Measurements from ENCODE around the gene ARHGEF25.
"Not testable (repeated sequence)": the region's sequence is repeated elsewhere in the genome, so short reads cannot be mapped to it uniquely, and the experiment has no call there.

Gene ARHGEF25

DNA sequence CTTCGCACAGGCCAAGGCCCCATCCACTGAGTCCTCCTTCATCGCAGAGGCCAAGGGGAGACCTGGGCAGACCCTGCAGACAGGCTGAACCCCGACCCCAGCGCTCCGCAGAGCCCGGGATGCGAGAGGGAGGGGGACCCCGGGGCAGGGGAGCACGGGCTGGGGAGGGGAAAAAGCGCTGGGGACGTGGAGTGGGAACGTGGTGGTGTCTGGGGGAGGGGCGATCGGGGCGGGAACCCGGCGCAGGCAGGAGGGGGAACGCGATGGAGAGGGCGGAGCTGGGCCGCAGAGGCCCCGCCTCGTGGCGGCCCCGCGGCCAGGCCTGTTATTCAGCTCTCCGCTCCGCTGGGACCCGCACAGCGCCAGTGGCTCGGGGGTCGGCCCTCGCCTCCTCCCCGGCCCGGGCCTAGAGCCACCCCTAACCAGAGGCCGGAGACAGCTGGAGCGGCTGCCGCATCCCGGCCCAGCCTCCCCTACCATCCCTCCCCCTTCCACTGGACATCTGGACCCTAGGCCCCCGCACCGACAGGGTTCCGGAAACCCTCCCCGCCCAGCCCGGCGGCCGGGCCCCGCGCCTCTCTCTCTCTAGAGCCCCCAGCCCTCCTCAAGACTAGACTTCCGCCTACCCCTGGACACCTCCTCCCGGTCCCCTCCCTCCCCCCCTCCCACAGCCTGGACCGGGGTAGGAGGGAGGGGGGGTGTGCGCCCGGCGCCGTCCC lies at the start of gene ARHGEF25:
Gene ARHGEF25, plus strand, starts transcription at position 328 of the 719 bp plus-strand sequence. CDS start 460 bp downstream, outside the sequence.
- DNase-seq (ENCODE audit: low read depth) = no peak

DNA sequence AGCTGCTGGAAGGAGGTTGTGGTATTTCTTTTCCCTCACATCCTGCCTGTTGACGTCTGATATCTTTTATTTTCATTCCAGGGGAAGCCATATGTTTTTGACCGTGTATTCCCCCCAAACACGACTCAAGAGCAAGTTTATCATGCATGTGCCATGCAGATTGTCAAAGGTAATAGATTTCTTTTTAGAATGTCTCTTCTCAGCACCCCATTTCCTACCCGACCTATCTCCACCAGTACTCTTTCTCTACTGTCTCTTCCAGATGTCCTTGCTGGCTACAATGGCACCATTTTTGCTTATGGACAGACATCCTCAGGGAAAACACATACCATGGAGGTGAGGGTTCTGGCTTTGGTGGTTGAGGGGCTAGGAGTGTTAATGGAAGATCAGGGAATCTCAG lies 47.9 kb upstream of the ARHGEF25 start:
- no peak for DNase-seq (ENCODE audit: low read depth)

DNA sequence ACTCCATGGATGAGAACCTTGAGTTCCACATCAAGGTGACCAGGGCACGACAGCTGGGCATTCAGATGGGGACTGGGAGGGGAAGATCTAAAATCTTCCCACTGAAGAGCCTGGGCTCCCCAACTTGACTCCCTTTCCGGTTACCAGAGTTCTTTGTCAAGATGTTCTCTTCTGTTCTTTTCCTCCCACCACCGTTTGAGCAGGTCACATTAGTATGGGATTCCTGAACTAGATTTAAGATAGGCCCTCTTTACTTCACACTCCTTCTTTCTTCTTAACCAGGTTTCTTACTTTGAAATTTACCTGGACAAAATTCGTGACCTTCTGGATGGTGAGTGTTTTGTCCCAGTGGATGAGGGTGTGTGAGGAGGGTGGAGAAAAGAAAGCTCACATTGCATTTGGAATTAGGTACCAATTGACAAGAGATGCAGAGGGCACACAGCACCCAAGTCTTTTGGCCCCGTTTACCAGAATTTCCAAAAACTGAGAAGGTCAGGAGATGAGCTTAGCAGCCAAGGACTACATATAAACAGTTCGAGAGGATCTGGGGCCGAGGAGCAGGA lies 47.0 kb upstream of the ARHGEF25 start:
- no peak for DNase-seq (ENCODE audit: low read depth)

GRCh38 chr12:57568838-57569237 lies 42.4 kb upstream of the ARHGEF25 start:
- no peak for DNase-seq (ENCODE audit: low read depth)

- no peak for DNase-seq (ENCODE audit: low read depth)
Measured at GRCh38 chr12:57569858-57570257, 41.4 kb upstream of the ARHGEF25 start.

- DNase-seq (ENCODE audit: low read depth) = not testable (repeated sequence)
Measured at GRCh38 chr12:57570438-57570837, 40.8 kb upstream of the ARHGEF25 start.

DNA sequence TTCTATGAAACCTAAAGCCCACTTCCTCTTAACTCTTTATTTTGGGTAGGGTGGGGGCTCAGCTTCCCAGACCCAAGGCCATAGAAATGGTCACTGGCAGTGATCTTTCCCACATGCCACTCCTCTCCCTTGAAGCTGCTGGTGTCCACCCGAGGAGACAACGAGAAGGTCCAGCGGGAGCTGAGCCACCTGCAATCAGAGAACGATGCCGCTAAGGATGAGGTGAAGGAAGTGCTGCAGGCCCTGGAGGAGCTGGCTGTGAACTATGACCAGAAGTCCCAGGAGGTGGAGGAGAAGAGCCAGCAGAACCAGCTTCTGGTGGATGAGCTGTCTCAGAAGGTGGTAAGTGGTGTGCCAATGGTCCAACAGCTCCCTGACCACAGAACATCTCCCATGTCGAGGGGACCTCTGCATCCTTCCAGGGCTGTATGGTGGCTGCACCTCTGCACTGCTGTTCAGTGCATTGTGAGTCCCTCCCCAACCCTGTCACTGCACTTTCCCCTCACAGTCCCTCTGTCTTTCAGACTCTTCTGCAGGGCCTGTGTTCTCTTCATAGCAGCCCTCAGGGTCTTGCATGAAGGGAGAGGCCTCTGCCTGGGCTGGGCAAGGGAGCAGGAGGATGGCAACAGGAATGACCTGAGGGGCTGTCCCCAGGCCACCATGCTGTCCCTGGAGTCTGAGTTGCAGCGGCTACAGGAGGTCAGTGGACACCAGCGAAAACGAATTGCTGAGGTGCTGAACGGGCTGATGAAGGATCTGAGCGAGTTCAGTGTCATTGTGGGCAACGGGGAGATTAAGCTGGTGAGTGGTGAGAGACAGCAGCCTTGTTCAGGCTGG lies 39.1 kb upstream of the ARHGEF25 start:
- DNase-seq (ENCODE audit: low read depth) = no peak

DNA sequence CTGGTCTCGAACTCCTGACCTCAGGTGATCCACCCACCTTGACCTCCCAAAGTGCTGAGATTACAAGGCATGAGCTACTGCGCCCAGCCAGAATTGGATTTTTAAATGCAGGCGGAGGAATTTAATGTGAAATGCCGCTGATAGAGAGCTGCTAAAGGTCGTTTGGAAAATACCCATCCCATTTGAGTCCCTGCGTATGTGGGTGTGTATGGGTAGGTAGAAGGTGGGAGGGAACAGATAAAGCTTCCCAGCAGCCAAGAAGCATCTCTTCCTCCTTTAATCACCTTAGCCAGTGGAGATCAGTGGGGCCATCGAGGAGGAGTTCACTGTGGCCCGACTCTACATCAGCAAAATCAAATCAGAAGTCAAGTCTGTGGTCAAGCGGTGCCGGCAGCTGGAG lies 36.4 kb upstream of the ARHGEF25 start:
- DNase-seq (ENCODE audit: low read depth) = no peak

DNA sequence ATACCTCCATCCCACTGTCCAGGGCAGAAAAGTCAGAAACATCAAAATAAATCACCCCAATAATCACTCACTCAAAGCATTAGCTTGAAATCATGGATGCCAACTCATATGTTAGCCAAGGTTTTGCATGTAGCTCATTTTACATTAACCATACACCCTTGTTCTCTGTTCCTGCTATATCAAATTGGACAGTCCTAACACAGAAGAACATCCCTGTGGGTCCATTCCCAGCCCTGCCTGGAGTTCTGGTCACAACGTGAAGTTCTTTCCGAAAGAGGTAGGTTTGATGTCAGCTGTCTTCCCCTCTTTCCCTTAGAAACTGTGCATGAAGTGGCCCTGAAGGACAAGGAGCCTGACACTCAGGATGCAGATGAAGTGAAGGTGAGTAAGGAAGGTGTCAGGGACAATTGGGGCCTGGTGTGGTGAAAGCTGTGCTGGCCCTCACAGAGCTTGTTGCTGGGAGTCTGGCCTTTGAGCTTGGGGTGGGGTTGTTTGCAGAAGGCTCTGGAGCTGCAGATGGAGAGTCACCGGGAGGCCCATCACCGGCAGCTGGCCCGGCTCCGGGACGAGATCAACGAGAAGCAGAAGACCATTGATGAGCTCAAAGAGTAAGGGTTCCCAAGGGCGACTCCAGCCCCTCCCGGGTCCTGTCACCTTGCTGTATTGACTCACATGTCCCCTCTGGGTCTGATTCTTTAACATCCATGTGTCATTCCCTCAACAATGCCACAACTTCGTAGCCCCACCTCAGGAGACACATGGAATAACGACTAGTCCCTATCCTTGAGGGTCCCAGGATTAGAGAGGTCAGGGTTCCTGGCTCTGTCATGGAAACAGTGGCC lies 35.2 kb upstream of the ARHGEF25 start:
- DNase-seq (ENCODE audit: low read depth) = no peak

DNA sequence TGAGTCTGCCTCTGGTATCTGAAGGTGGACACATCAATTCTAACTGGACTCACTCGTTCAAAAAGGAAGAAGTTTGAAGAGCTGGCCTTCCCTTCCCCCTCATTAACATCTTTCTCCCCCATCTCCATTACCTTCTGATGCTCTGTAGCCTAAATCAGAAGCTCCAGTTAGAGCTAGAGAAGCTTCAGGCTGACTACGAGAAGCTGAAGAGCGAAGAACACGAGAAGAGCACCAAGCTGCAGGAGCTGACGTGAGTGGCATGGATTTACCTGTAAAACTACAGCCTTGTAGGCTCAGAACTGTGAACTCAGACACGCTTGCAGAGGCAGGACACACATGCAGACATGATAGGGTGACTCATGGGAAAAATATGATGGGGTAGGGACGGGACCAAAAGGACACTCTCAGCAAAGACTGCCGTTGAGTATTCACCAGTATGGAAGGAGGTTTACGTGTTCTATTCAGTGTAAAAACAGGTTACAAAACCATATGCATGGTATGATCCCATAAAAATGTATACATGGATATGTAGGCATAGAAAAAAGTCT lies 34.5 kb upstream of the ARHGEF25 start:
- DNase-seq (ENCODE audit: low read depth) = no peak

DNA sequence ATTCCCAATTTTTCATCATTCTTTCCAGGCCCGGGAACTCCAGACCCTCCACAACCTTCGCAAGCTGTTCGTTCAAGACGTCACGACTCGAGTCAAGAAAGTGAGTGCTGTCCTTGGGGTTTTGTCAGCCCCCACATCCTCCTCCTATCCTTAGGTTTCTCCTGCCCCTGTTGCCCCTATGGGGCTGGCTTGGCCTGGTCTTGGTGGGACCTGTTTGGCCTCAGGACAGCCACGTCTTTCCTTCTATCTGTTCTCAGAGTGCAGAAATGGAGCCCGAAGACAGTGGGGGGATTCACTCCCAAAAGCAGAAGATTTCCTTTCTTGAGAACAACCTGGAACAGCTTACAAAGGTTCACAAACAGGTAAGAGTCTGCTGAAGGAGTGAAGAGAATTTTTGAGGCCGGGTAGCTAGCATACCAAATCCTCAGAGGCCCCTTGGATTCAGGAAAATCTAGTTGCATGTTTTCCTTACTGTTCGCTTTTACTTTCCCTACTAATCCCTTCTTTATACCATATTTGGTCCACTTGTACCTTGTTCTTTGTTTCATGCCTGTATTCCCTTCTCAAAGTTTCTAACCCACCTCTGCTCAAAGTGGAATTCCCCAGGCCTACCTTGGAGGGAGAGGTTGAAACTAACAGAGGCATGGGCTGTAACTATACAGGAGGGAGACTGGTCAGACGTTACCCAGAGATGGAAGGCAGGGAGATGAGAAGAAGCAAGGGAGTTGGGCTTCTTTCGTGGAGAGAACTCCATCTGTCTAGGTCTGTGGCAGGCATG lies 33.1 kb upstream of the ARHGEF25 start:
- no peak for DNase-seq (ENCODE audit: low read depth)

DNA sequence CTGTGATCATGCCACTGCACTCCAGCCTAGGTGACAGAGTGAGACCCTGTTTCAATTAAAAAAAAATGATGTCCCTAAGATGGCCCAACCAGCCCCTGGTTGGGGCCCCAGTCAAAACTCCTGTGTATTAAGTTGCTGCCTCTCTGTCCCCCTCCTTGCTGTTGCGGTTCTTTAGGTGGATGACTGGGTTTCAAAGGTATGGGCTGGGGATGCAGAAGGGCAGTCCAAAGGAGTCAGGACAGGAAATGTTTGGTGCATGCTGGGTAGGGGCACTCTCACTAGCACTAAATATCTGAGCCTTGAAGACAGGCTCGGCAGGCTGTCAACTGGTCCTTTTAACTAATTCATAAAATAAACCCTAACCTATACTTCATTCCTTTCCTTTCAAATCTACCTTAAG lies 32.2 kb upstream of the ARHGEF25 start:
- no peak for DNase-seq (ENCODE audit: low read depth)

DNA sequence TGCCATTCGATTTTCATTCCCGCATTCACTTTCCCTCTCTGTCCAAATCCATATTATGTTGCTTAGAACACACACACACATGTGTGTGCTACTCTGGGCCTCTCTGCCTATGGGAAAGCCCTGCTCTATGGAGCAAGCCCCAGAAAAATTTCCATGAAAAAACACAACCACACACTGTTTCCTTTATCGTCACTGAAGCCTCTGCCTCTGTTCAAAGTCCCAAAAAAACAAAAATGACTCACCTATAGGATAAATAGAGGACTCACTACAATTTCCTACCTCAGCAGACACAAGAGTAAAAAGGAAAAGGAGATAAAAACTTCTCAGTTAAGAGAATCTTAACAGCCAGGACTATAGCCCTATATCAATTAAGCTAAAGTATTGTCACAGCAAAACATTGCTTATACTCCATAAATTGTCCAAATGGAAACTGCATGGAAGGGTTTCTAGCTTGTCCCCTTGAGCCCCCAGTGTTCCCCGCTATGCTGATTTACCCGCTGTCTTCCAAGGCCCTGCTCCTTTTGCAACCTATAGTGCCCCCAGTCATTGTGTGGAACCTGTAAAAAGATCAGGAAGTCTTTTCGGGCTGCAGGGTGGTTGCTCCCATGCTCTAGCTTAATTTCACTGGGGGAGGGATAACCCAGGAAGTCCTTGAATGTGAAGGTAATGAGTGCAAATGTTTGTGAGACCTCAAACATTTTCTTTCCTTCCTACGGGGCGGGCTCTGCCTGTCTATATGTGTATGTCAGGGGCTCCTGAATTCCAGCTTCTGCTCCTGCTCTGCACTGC lies 31.4 kb upstream of the ARHGEF25 start:
- DNase-seq (ENCODE audit: low read depth) = no peak

GRCh38 chr12:57580466-57580795 lies 30.8 kb upstream of the ARHGEF25 start:
- no peak for DNase-seq (ENCODE audit: low read depth)

- no peak for DNase-seq (ENCODE audit: low read depth)
Measured at GRCh38 chr12:57581802-57582201, 29.4 kb upstream of the ARHGEF25 start.

GRCh38 chr12:57582440-57582839 lies 28.8 kb upstream of the ARHGEF25 start:
- DNase-seq (ENCODE audit: low read depth) = no peak

DNA sequence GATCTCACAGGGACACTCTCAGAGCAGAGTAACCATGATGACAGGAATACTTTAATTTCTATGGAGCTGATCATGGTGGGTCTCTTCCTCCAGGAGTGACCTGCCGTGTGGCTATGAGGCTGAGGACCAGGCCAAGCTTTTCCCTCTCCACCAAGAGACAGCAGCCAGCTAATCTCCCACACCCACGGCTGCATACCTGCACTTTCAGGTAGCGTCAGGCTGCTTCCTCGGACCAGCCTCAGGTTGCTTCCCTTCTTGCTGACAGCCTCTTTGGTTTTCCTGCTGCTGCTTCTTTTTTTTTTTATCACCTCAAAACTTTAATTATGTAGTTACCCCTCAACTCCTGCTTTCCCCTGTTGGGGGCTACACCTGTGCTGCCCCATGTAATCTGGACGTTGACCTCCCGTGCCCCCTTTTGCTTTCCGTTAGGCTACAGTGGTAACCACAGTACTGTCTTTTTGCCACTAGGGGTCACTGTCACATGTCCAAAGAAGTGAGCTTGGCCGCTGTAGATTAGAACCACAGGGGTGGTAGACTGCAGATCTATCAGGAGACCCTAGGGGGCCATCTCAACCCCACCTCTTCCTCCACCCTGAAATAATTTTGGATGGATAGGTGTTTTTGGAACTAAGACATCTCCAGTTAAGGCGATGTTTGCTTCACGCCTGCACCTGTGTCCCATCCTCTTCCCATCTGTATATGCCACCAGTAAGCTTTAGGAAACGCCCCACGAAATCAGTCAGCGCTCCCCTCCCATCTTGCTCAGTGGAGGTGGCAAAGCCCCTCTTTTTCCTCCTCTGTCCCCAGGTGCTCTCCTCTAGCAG lies 28.0 kb upstream of the ARHGEF25 start:
- DNase-seq (ENCODE audit: low read depth) = peak; percentile 42

DNA sequence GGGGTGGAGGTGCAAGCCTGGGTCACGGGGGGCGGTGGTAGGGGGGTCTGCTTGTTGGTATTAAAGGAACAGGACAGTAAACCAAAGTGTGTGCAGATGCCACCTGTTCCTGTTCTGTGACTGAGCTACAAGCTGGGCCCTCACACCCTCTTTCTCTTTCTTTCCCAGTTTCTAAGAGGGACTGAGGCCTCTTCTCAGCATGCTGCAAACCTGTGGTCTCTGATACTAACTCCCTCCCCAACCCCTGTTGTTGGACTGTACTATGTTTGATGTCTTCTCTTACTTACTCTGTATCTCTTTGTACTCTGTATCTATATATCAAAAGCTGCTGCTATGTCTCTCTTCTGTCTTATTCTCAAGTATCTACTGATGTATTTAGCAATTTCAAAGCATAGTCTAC lies 27.2 kb upstream of the ARHGEF25 start:
- DNase-seq (ENCODE audit: low read depth) = no peak

DNA sequence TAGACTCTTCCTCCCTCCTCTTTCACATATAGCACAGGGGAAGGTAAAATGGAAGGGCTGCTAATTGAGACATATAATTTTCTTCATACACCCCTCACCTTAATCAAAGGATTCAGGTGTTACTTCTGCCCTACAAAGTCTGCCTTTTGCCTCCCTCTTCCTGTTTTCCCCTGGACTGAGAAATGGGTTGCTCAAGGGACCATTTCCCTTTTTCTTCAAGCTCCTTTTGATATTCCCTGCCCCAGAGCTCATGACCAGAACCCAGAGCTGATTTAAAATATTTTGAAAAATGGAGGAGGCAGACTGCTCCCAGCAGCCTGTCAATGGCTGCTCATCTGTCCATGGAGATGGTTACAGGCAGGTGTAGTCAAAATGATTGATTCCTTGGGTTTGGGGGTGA lies 26.5 kb upstream of the ARHGEF25 start:
- no peak for DNase-seq (ENCODE audit: low read depth)

GRCh38 chr12:57585156-57585555 lies 26.1 kb upstream of the ARHGEF25 start:
- no peak for DNase-seq (ENCODE audit: low read depth)

Measured in stimulated activated CD8-positive, alpha-beta memory T cell treated with anti-CD3 and anti-CD28 coated beads, Interleukin-15, amount 100 ng/mL, for 1 hour (primary cell).